Breast epithelium (tissue), 4 donors: ENCODE results near the gene IGSF9B. TPM values are rescaled to one million over a fixed set of nuclear protein-coding genes. Genes with fewer than 3 reads are reported as not detected.

Experiments
- DNase-seq, 2 donors: peaks; one replicate each; pipeline ENCODE4 v3.0.0-alpha.2; 2019; ENCODE audit warnings: low spot score in 2 of 2
- H3K27ac ChIP-seq, 2 donors: fragments of 200-600 bp; sonication (generic) in 1 of 2; one replicate each; pipeline ENCODE4 v1.5.1; 2016 to 2019; ENCODE audit warnings: mild to moderate bottlenecking in 1 of 2
- H3K27me3 ChIP-seq, 2 donors: fragments of 200-600 bp; sonication (generic) in 1 of 2; one replicate each; pipeline versions ENCODE4 v1.5.1 to v1.6.0; 2017 to 2019; ENCODE audit warnings: control low read depth in 1 of 2, mild to moderate bottlenecking in 1 of 2
- H3K36me3 ChIP-seq: fragments of 200-600 bp; one replicate; pipeline ENCODE4 v1.5.1; 2019
- H3K4me1 ChIP-seq, 2 donors: fragments of 200-600 bp; sonication (generic); one replicate each; pipeline ENCODE4 v1.5.1; 2016 to 2019; ENCODE audit warnings: control low read depth in 1 of 2
- H3K4me3 ChIP-seq, 3 donors: fragments of 200-600 bp; sonication (generic); 1 replicate in 2 of 3; 2 replicates in 1 of 3; pipeline ENCODE4 v1.5.1; 2016 to 2019; ENCODE audit warnings: mild to moderate bottlenecking in 3 of 3, moderate library complexity in 2 of 3
- H3K9me3 ChIP-seq, 2 donors: fragments of 200-600 bp; sonication (generic) in 1 of 2; one replicate each; pipeline ENCODE4 v1.5.1; 2016 to 2019; ENCODE audit warnings: control low read depth in 1 of 2
- CTCF ChIP-seq, 3 donors: fragments of 450-650 bp; IDR thresholded peaks; one replicate each; pipeline ENCODE4 v1.5.1; 2016 to 2017; ENCODE audit warnings: antibody characterized with exemption in 3 of 3, mild to moderate bottlenecking in 3 of 3, moderate library complexity in 3 of 3
- POLR2A ChIP-seq: fragments of 450-650 bp; IDR thresholded peaks from one replicate; pipeline ENCODE4 v1.6.1; 2016; ENCODE audit warnings: antibody characterized with exemption, mild to moderate bottlenecking, moderate library complexity
- POLR2AphosphoS5 ChIP-seq, 3 donors: sonication (generic); formaldehyde crosslinking; IDR thresholded peaks; one replicate each; pipeline ENCODE4 v1.6.1; 2017; ENCODE audit warnings: antibody characterized with exemption in 3 of 3
- intact Hi-C: fragments of 100-400 bp; cut with DNase I; formaldehyde crosslinking; loops from one replicate; pipeline ENCODE4 v1.15.1; 2023; ENCODE audit warnings: low total_unique reads
- total RNA-seq, 3 donors: library from RNA; depleted of rRNA; stranded (reverse); fragments of >200 nt; gene quantifications; one replicate each; pipeline ENCODE4 v1.1.0, GENCODE V29; 2016

The IGSF9B gene
- total RNA-seq, 3 donors from 2014 or later, result 0.64 to 4.5 (median 3.3) TPM

GRCh38 chr11:133980665-133981064, 23.9 kb upstream of the IGSF9B start:
- TF ChIP-seq POLR2AphosphoS5 (IDR thresholded peaks at IDR 0.05) (no peak), POLR2A (no peak), CTCF (IDR thresholded peaks at IDR 0.05) (no peak)
- no peak for DNase-seq
- Histone ChIP-seq H3K27ac (peak overlapping the region in 1 of 2 donors; percentile 19), H3K4me1 (no peaks in the 10 kb centered on the region), H3K36me3 (no peaks in the 10 kb centered on the region), H3K27me3 (peaks cover 0 to 18% of the 10 kb centered on the region in 2 donors), H3K4me3 (no peak overlapping the region), H3K9me3 (no peaks in the 10 kb centered on the region)
- intact Hi-C loops, result no loop called here

GRCh38 chr11:133978794-133979193, 22.0 kb upstream of the IGSF9B start:
- H3K4me1 ChIP-seq, result no peaks in the 10 kb centered on the region
- no peak overlapping the region for H3K4me3 ChIP-seq
- no peak overlapping the region for H3K27ac ChIP-seq
- no peaks in the 10 kb centered on the region for H3K9me3 ChIP-seq
- peaks cover 0 to 35% of the 10 kb centered on the region in 2 donors for H3K27me3 ChIP-seq
- intact Hi-C loops, result no loop called here
- H3K36me3 ChIP-seq, result no peaks in the 10 kb centered on the region
- TF ChIP-seq POLR2AphosphoS5 (IDR thresholded peaks at IDR 0.05) (no peak), CTCF (IDR thresholded peaks at IDR 0.05) (no peak), POLR2A (no peak)
- DNase-seq, result no peak

DNA sequence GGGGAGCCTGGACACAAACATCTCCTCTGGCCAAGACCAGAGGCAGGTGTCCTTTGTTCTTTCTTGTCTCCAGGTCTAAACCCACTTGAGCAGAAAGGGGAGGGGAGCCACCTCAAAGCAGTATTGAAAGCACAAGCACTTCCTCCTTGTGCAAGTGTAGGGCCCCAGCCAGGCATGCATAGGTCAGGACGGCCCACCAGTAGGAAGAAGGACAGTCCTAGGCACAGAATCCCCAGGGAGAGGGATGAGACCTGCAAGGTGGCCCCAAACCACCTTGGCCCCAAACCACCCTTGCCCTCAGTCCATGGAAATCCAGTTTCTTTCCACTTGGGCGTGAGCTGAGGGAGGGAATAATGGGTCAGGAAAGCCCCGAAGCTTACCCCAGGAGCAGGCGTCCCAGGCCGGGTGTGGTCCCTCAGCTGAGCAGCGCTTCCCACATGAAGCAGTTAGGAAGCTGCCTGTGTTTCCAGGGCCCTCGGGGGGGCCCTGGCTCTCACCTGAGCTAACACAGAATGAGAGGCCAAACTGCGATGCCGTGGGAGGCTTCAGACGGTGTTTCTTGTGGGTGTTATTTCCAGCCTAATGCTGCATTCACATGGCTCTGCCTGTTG, 20.4 kb upstream of the IGSF9B start:
- no peak overlapping the region for H3K27ac ChIP-seq
- intact Hi-C loops, result no loop called here
- no peak for TF ChIP-seq CTCF (IDR thresholded peaks at IDR 0.05)
- TF ChIP-seq POLR2AphosphoS5 (IDR thresholded peaks at IDR 0.05), result no peak
- TF ChIP-seq POLR2A, result no peak
- H3K36me3 ChIP-seq, result no peaks in the 10 kb centered on the region
- H3K27me3 ChIP-seq, result peaks cover 0 to 40% of the 10 kb centered on the region in 2 donors
- H3K9me3 ChIP-seq, result no peaks in the 10 kb centered on the region
- no peaks in the 10 kb centered on the region for H3K4me1 ChIP-seq
- DNase-seq, result no peak
- no peak overlapping the region for H3K4me3 ChIP-seq

GRCh38 chr11:133975488-133975849, 18.7 kb upstream of the IGSF9B start:
- peaks cover 0 to 46% of the 10 kb centered on the region in 2 donors for H3K27me3 ChIP-seq
- intact Hi-C loops, result no loop called here

More at GRCh38 chr11:133975488-133975849, 18.7 kb upstream of the IGSF9B start:
- Histone ChIP-seq H3K4me1 (no peaks in the 10 kb centered on the region), H3K4me3 (no peak overlapping the region), H3K27ac (no peak overlapping the region), H3K9me3 (no peaks in the 10 kb centered on the region), H3K36me3 (no peaks in the 10 kb centered on the region)
- DNase-seq, result no peak
- TF ChIP-seq POLR2AphosphoS5 (IDR thresholded peaks at IDR 0.05) (no peak), CTCF (IDR thresholded peaks at IDR 0.05) (no peak), POLR2A (no peak)
